Stimulated activated CD8-positive, alpha-beta memory T cell treated with anti-CD3 and anti-CD28 coated beads, Interleukin-4, amount 100 ng/mL, for 4 hours (primary cell): Measurements from ENCODE around the gene AJAP1.

Source experiments
- DNase-seq, 2 donors: peaks; one replicate each; pipeline ENCODE4 v3.0.0-alpha.2; 2020; ENCODE audit warnings: low read depth in 2 of 2, low spot score in 1 of 2

The AJAP1 gene

DNA sequence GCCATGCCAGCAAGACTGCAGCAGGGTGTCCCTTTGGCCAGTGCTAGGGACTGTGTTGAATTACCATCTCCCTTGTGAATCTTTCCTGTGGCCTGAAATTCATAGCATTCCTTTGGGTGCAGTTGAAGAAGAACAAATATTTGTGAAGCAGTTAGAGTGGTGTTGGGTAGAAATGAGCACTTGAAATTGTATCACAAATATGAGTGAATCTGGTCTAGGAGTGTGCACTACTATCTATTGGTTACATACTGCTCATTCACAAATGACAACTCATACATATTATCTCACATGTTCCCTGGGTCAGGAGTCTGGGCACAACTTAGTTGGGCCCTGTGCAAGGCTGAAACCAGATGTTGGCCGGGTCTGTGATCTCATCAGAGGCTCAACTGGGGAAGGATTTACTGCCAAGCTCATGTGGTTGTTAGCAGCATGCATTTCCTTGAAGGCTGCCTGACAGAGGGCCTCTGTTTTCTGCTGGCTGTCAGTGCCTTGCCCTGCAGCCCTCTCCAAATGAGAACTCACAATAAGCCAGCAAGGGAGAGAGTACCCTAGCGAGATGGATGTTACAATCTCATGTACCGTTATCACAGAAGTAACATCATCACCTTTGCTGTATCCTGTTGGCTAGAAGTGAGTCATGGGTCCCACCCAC lies 23.8 kb downstream of the AJAP1 start:
- DNase-seq, result no peak

DNA sequence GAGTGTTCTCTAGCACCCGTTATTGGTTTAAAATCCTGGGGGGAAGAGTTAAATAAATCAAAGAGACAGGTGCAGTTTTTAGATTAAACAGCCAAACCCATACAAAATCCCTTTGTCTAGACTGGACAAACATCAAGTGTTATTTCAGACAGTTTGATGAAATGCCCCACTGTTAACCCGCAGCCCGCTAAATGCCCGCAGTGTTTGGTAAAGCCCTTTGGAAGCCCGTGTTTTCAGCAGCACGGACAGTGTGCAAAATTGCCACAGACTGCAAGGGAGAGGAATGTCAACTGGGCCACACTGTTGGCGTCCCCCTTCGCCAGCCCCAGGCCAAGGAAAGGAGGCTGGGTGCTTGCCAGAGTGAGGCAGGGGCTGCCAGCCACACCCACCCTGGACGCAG lies 26.6 kb downstream of the AJAP1 start:
- DNase-seq, result no peak

DNA sequence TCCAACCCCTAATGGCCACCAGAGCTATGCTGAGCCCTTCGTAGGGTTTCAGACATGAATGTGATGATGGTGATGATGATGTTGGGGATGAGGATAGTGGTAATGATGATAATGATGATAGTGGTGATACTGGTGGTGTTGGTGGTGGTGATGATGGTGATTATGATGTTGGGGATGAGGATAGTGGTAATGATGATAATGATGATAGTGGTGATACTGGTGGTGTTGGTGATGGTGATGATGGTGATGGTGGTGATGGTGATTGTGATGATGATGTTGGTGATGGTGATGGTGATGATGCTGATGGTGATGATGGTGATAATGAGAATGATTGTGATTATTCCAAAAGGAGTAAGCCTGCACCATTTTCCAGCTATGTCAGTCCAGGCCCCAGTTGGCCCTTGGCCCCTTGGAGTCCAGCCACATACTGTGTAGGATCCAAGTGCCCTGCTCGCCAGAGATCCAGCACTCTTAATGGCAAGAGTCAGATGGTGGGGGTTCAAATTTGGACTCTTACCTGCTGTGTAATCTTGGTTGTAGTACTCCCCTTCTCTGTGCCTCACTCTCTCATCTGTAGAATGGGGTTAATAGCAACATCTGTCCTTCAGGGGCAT lies 28.3 kb downstream of the AJAP1 start:
- DNase-seq, result no peak

DNA sequence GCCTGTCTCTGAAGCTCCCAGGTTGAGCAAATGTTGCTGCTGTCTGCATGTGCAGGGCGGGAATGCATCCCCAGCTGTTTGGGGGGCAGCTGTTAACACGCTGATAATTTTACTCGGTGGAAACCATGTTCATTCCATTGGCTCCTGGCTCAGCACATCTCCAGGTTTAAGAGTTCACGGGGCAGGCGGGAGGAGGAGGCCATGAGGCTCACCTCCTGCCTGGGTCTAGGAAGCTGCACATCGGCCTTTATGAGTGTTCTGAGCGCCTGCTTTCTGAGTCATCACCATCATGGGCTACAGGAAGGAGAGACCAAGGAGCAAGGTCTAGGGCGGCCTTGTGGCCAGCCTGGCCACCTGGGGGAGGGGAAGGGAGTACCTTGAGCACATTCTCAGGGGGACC lies 29.7 kb downstream of the AJAP1 start:
- DNase-seq, result no peak

DNA sequence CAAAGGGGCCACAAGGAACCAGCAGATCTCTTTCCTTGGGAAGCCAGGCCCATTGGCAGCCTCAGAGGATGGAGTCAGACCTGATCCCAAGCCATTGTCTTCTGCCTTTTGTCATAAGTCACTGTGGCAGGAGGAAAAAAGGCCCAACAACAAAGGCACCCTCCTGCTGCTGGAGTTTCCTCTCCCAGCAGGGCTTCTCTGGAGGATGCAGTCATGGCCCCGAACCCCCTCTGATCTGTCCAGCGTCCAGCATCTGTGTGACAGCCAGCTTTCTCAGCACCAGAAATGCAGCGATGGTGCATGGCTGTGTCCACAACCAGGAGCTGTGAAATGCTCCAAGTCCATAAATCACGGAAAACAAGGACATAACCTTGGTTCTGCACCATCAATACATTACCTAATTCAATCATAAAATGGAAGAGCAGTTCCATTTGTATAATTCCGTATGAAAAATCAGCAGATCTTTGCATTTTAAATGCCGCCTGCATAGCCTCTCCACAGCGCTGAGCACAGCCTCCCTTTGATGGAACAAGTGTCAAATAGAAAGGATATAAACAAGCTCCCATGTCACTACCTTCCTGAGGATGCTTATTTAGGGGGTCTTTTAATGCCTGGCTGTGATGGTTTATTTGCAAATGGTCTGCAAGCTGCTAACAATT lies 30.6 kb downstream of the AJAP1 start:
- no peak for DNase-seq

DNA sequence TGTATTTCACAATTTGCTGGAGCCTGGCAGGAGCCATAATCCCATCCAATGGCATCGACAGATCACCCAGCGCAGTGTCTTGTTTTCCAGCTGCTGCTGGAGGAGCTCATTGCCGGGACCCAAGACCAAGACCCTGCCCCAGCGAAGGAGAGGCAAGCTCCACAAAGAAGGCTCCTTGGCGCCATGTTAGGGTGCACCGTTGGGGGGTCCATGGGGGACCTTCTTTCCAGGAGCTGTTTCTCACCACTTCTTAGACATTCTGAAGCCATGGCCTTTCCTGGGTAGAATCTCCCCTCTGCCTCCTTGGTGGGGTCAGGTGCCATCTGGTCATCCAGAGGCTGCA lies 31.1 kb downstream of the AJAP1 start:
- no peak for DNase-seq

DNA sequence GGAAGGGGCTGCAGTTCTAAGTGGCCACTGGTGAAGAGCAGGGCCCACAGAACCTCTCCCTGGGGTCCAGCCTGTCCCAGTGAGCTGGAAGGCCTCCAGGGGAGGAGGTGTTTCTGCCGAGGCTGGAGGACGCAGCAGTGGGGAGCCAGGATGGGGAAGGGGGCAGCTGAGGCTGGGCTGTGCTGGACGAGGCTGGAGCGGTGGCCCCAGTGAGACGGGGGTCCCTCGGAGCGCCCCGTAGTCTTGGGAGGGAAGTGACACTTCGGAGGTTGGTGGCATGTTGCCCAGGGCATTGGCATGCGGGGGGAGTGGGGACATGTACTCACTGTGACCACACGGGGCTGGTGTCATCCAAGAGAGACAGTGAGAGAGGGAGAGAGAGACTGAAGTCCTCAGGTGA lies 33.5 kb downstream of the AJAP1 start:
- no peak for DNase-seq

DNA sequence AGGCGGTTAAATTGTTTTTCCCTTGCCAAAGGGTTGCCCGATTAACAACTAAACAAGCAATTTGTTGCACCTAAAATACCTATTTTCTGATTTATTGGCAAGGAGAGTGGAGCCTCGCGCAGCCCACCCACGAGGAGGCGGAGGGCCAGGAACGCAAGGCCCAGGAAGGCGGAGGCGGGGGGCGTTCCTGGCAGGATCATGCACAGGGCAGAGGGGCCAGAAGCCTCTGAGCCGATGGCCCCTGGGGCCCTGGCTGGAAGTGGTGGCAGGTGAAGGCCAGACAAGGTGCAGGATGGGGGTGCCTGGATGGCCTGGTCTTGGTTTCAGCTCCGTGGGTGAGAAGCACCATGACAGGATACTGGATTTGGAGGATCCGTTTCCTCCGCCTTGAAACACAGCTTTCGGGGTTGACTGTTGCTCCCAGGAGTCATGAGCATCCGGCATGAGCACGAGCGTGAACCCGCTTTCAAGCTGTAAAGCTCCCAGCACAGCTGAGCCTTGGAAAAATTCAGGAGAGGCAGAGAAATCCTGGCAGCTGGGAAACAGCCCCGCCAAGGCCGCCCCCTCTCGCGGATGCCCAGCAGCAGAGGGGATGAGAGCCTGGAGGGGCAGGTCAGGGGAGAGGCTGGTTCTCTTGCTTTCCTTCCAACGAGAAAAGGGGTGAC lies 35.0 kb downstream of the AJAP1 start:
- DNase-seq, result no peak

DNA sequence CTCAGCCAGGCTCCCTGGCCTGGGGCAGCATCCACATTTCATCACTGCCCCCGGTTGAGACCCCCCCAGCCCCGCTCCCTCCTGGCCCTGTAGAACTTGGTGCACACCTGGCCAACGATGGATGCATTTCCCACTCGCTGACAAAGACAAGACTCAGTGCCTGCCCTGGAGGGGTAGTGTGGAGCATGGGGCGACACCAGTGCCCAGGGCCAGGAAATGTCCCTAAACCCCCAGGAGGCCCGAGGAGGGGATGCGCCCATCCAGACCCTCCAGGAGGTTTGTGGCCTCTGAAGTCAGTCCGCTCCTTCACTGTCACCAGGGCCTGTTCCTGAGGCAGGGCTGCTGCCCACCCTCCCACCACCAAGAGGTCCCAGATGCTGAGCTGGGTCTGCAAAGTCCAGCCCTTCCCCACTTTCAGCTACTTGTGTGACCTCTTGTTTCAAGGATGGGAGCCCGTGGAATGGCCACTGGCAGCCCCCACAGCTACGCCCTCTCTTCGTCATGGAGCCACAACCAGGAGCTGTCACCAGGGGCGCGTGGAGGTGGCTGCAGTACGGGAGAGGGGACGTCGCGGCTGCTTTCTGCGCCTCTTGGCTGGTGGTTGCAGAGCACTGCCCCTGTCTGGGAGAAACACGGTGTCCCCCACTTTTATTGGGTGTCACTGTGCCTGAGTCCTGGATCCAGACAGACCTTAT lies 35.7 kb downstream of the AJAP1 start:
- no peak for DNase-seq

DNA sequence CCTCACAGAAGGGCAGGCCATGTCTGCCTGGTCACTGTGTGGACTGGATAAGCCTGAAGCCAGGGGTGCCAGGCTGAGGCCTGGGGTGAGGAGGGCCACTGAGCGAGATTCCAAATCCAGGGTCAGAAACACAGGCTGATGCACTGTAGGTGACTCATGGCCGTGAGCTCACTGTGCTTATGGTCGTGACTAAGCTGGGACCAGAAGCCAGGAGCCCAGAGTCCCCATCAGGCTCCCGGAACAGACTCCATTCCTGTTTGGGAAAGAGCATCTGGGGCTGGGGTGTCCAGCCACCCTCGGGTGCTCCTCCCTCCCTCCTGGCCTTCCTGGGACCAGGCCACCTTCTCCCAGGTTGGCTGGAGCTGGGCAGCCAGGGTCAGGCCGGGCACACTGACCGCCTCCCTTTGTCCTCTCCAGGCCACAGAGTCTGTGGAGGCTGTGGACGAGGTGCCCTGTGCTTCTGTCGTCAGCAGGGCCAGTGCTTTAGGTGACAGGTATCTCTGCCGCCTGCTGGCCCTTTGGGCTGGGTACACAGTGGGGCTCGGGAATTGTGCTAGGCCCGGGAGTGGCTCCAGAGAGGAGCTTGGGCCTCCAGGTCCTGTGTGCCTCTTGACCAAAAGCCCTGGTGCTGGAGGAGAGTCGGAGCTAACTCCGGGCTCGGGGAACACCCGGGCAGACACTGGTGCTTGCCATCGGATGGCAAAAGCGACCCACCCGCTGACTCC lies 36.7 kb downstream of the AJAP1 start:
- DNase-seq, result no peak

DNA sequence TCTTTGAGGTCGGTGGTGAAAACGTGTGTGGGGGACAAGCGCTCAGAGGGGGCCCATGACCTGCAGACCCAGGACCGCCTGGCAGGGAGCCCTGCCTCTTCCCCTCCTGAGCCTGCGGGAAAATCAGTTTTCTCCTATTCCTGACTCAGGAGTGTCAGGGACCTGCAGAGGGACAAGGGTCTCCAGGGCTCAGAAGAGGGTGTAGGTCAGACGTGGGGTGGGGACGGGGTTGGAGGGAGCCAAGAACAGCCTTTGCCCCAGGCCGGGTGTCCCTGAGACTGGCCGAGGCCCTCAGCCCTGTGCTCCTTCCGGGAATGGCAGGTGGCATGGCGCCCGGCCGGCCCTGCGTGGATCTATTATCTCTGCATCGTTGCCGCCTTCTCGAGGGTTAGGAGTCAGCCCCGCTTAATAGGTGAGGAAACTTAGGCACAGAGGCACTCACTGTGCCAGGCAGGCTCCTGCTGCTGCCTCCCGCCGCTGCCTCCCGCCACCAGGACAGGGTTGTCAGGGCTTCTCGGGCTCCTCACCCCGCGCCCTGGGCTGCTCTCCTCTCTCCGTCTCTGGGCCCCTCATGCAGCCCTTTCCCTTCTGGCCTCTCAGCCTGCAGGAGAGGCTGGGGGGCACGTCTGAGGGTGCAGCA lies 37.5 kb downstream of the AJAP1 start:
- DNase-seq, result no peak

DNA sequence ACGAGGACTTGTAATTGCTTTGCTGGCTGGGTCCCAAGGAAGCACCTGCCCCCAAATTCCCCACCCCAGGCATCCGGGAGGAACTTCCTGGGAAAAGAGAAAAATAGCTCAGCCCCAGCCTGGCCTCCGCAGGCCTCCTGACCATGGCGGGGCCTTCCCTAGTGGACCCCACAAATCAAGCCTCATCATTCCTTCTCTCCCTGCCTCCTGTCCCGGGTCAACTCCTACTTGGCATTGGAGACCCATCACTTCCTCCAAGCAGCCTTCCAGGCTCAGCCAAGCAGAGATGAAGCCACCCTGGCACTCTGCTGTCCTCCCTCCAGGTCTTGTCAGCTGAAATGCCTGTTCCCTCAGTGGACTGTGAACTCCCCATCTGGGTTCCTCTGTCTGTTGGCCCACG lies 38.0 kb downstream of the AJAP1 start:
- no peak for DNase-seq

DNA sequence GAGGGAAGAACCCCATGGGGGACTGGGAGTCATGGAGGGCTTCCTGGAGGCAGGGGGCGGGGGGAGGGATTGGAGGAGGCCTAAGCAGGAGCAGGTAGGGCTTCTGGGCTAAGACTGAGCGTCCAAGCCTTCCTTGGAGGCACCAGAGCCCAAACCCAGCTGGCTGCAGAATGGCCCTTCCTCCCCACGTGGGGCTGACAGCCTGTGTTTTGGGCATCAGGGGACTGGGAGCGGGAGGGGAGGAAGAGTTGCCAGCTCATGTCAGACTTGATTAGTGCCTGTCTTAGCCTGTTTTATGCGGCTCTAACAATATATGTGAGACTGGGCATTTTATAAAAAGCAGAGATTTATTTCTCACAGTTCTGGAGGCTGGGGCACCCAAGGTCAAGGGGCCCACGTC lies 38.9 kb downstream of the AJAP1 start:
- no peak for DNase-seq

DNA sequence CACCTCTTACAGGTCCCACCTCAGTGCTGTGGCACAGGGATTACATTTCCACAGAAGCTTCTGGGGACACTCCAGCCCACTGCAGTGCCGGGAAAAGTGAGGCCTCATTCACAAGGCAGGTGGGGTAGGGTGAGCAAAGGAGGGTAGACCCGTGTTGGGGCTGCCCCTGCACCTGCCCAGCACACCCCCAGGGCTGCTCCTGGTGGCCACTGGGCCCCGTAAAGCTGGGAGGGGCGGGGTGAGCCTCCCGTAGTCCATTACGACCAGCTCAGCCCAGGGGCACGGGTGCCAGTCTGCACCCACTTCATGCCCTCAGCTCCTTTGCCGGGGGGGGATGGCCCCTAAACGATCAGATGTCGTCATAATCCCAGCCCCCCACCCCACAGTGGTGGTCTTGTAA lies 39.5 kb downstream of the AJAP1 start:
- DNase-seq, result no peak

DNA sequence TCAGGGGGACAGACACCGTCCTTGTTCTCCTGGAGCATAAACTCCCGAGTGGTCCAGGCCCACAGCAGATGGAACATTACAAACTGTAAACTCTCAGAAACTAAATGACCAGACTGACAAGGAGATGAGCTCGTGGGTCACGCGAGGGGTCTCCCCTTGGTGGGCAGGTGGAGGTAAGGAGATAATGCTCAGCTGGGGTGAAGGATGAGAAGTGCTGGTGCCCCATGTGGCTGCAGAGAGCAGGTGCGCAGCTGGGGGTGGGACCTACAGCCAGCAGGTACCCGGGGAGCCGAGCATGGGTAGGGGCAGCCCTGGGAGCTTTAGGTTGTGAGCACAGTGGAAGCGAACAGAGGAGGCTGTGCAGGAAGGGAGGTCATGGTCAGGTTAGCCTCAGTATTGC lies 40.1 kb downstream of the AJAP1 start:
- no peak for DNase-seq

DNA sequence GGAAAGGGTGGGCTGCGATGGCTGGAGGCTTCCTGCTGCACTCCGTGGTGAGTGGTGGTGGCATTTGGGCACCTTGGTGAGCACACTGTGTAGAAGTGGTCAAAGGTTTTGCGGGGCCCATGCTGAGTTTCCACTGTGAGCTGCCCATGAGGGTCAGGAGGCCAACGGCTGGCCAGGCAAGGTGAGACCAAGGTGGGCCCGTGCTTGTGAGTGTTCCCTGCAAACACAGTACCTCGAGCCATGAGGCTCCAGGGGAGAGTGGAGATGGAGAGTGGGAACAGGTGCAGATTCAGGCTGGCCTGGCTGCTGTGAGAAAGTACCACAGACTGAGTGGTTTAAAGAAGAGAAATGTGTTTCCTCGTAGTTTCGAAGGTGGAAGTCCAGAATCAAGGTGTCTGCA lies 40.8 kb downstream of the AJAP1 start:
- no peak for DNase-seq

DNA sequence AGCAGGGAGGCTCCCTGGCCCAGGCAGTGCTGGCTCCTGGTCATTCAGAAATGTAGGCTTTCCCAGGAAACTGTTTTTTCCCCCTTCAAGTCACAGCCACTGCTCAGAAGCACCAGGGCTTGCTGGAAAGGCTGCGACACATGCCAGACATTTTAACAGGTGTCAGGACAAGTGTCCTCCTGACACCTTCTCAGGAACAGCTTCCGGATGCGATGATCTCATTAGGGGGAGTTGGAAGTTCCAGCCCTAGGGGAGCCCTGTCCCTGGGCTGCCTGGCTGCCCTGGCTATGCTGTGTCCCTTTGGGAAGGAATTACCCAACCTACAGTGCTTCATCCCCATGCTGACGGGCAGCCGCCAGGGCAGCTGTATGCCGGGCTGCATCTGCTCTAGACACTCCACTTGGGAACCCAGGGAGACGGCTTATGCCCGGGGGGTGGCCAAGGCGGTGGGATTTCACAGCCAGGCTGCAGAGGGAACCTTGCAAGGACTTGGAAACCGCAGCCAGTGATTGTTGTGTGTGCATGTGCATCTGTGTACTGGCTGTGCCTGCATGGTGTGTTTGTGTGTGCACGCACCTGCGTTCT lies 41.8 kb downstream of the AJAP1 start:
- no peak for DNase-seq

DNA sequence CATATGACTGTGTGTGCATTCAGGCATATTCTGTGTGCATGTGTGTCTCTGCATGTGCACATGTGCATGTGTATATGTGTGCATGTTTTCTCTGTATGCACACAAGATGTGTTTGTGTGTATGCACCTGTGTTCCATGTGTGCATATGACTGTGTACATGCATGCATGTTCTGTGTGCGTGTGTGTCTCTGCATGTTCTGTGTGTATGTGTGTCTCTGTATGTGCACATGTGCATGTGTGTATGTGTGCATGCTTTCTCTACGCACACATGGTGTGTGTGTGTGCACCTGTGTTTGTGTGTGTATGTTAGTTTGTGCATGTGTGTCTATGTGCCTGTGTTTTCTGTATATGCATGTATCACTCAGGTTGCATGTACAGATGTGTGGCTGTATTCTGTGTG lies 42.3 kb downstream of the AJAP1 start:
- no peak for DNase-seq

DNA sequence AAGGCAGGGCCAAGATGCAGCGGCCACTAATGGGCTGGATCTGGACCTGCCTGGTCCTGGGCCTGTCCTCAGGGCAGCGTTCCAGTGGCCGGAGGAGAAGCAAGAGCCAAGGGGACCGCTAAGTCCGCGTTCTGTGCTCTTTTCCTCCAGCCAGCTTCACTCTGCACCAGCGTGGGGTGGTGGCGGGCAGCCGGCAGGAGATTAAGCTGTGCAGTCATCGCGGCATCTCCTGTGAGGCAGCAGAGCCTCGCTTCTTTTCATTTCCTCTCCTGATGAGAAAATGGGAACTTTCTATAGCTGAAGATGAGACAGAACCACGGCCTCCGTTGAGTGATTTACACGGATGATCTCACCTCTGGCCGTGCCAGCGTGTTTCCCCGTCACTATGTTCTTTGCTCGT lies 43.4 kb downstream of the AJAP1 start:
- no peak for DNase-seq

DNA sequence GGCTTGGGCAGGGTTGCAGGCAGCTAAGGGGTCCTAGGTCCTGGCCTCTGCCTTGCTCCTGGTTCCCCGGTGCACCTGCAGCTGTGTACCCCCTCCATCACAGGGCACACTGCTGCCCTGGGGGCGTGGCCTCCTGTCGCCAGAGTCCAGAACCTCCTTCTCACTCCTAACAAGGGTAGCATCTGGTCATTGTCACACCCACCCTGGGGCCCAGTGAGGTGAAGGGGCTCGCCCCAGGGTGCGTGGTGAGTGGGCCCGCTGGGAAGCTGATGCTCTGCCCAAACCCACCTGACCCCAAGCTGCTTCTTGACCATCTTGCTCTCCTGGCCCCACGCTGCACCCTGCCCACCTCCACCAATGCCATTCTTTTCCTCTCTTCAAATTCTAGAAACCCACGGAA lies 44.5 kb downstream of the AJAP1 start:
- DNase-seq, result no peak
